ENCODE data around the gene MAPK7.

- TF ChIP-seq MEF2A (IDR thresholded peaks at IDR 0.05; ENCODE audit: insufficient read depth, low read depth, low read length), result no peak
- TF ChIP-seq, protein P1, sequence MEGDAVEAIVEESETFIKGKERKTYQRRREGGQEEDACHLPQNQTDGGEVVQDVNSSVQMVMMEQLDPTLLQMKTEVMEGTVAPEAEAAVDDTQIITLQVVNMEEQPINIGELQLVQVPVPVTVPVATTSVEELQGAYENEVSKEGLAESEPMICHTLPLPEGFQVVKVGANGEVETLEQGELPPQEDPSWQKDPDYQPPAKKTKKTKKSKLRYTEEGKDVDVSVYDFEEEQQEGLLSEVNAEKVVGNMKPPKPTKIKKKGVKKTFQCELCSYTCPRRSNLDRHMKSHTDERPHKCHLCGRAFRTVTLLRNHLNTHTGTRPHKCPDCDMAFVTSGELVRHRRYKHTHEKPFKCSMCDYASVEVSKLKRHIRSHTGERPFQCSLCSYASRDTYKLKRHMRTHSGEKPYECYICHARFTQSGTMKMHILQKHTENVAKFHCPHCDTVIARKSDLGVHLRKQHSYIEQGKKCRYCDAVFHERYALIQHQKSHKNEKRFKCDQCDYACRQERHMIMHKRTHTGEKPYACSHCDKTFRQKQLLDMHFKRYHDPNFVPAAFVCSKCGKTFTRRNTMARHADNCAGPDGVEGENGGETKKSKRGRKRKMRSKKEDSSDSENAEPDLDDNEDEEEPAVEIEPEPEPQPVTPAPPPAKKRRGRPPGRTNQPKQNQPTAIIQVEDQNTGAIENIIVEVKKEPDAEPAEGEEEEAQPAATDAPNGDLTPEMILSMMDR (IDR thresholded peaks at IDR 0.05 in 2 of 3, conservative IDR thresholded peaks at IDR 0.05 in 1 of 3; ENCODE audit: control insufficient read depth in 2 of 3, extremely low read depth in 1 of 3, insufficient read depth in 1 of 3, low read depth in 3 of 3, low read length in 3 of 3), result no peak
- TF ChIP-seq EP300 (IDR thresholded peaks at IDR 0.05; ENCODE audit: borderline replicate concordance in 1 of 2, control insufficient read depth in 1 of 2, low read depth in 2 of 2, low read length in 2 of 2), result no peak
- TF ChIP-seq, protein P2, sequence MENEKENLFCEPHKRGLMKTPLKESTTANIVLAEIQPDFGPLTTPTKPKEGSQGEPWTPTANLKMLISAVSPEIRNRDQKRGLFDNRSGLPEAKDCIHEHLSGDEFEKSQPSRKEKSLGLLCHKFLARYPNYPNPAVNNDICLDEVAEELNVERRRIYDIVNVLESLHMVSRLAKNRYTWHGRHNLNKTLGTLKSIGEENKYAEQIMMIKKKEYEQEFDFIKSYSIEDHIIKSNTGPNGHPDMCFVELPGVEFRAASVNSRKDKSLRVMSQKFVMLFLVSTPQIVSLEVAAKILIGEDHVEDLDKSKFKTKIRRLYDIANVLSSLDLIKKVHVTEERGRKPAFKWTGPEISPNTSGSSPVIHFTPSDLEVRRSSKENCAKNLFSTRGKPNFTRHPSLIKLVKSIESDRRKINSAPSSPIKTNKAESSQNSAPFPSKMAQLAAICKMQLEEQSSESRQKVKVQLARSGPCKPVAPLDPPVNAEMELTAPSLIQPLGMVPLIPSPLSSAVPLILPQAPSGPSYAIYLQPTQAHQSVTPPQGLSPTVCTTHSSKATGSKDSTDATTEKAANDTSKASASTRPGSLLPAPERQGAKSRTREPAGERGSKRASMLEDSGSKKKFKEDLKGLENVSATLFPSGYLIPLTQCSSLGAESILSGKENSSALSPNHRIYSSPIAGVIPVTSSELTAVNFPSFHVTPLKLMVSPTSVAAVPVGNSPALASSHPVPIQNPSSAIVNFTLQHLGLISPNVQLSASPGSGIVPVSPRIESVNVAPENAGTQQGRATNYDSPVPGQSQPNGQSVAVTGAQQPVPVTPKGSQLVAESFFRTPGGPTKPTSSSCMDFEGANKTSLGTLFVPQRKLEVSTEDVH (IDR thresholded peaks at IDR 0.05; ENCODE audit: low read depth, partially characterized antibody), result no peak
Observed at GRCh38 chr17:19409066-19409465, 30.8 kb downstream of the MAPK7 start.
